CD4-positive, CD25-positive, alpha-beta regulatory T cell (primary cell): ENCODE results near the gene AADACL3. TPM values are rescaled to one million over a fixed set of nuclear protein-coding genes. Genes with fewer than 3 reads are reported as not detected.
"Not testable (repeated sequence)": the region's sequence is repeated elsewhere in the genome, so short reads cannot be mapped to it uniquely, and the experiment has no call there.

ENCODE experiments used
- ATAC-seq, 2 donors: fragments of 150-1000 bp; cut with Tn5 transposase; one replicate each; pipeline ENCODE4 v1.10.0; 2021; ENCODE audit warnings: low read depth in 2 of 2, moderate number of reproducible peaks in 2 of 2, moderate library complexity in 1 of 2
- DNase-seq, 3 donors: peaks; one replicate each; pipeline versions ENCODE4 v3.0.0 to v3.0.0-alpha.2; 2012 to 2022; ENCODE audit warnings: mixed read lengths in 1 of 3
- H3K27ac ChIP-seq: one replicate; pipeline ENCODE4 v1.7.0; 2013; ENCODE audit warnings: mild to moderate bottlenecking, low read length; ENCODE audit not compliant: insufficient read depth, poor library complexity, severe bottlenecking
- H3K27me3 ChIP-seq: one replicate; pipeline ENCODE4 v1.7.0; 2013; ENCODE audit warnings: low read length; ENCODE audit not compliant: control insufficient read depth, insufficient read depth
- H3K36me3 ChIP-seq: one replicate; pipeline ENCODE4 v1.7.0; 2013; ENCODE audit warnings: mild to moderate bottlenecking, low read length, moderate library complexity; ENCODE audit not compliant: control insufficient read depth, insufficient read depth
- H3K4me1 ChIP-seq: 2 replicates; pipeline ENCODE4 v1.7.0; 2013; ENCODE audit warnings: mild to moderate bottlenecking, low read length; ENCODE audit not compliant: insufficient read depth, control insufficient read depth, poor library complexity, severe bottlenecking
- H3K4me3 ChIP-seq: one replicate; pipeline ENCODE4 v1.7.0; 2013; ENCODE audit warnings: low read depth, mild to moderate bottlenecking, low read length, moderate library complexity
- H3K9me3 ChIP-seq, 2 experiments: 1 replicate in 1 of 2; 2 replicates in 1 of 2; pipeline ENCODE4 v1.7.0; 2013; ENCODE audit warnings: low read length in 2 of 2, mild to moderate bottlenecking in 1 of 2, moderate library complexity in 1 of 2; ENCODE audit not compliant: control insufficient read depth in 2 of 2
- H3K27ac Mint-ChIP-seq, 3 donors: one replicate each; pipeline ENCODE4 v1.8.0; 2020 to 2022; ENCODE audit warnings: mild to moderate bottlenecking in 3 of 3, mixed read lengths in 3 of 3, moderate library complexity in 2 of 3
- H3K27me3 Mint-ChIP-seq: one replicate; pipeline ENCODE4 v1.8.0; 2022; ENCODE audit warnings: mild to moderate bottlenecking, mixed read lengths
- H3K36me3 Mint-ChIP-seq: one replicate; pipeline ENCODE4 v1.8.0; 2020; ENCODE audit warnings: mixed read lengths
- H3K4me1 Mint-ChIP-seq, 4 donors: one replicate each; pipeline ENCODE4 v1.8.0; 2020 to 2022; ENCODE audit warnings: mixed read lengths in 4 of 4, mild to moderate bottlenecking in 1 of 4
- H3K4me3 Mint-ChIP-seq, 4 donors: one replicate each; pipeline ENCODE4 v1.8.0; 2020 to 2022; ENCODE audit warnings: mild to moderate bottlenecking in 4 of 4, mixed read lengths in 4 of 4, moderate library complexity in 3 of 4
- H3K9me3 Mint-ChIP-seq, 7 donors: one replicate each; pipeline ENCODE4 v1.8.0; 2020 to 2022; ENCODE audit warnings: mixed read lengths in 7 of 7, mild to moderate bottlenecking in 3 of 7, moderate library complexity in 2 of 7
- polyA plus RNA-seq, 4 donors: library from polyadenylated mRNA; unstranded; fragments of 300-500 nt; fragmentation: Illumina TruSeq; gene quantifications; one replicate each; pipeline ENCODE4 v1.2.3, GENCODE V29; 2021
- total RNA-seq: library from RNA; stranded (reverse); gene quantifications from one replicate; pipeline ENCODE4 v1.2.3, GENCODE V29; 2022

The AADACL3 gene
- total RNA-seq (not detected), polyA plus RNA-seq (not detected)

GRCh38 chr1:12715896-12716437, at the start of gene AADACL3:
TSS of gene AADACL3 (plus strand) at chr1:12716110. CDS start at chr1:12716177, 67 bp downstream.
- ATAC-seq (no peak), DNase-seq (no peak)
- Mint-ChIP-seq H3K9me3 (no peaks in the 10 kb centered on the region), H3K27ac (no peak within 1 kb of the TSS), H3K36me3 (no peaks in the 10 kb centered on the region), H3K27me3 (peaks cover 28% of the 10 kb centered on the region), H3K4me3 (no peak within 1 kb of the TSS), H3K4me1 (no peaks in the 10 kb centered on the region)
- Histone ChIP-seq H3K27me3 (no peaks in the 10 kb centered on the region), H3K27ac (no peak within 1 kb of the TSS), H3K36me3 (no peaks in the 10 kb centered on the region), H3K4me1 (no peaks in the 10 kb centered on the region), H3K9me3 (no peaks in the 10 kb centered on the region), H3K4me3 (no peak within 1 kb of the TSS)

- no peaks in the 10 kb centered on the region for H3K36me3 Mint-ChIP-seq
- Histone ChIP-seq H3K36me3 (no peaks in the 10 kb centered on the region), H3K27me3 (no peaks in the 10 kb centered on the region), H3K9me3 (no peaks in the 10 kb centered on the region), H3K4me3 (no peak overlapping the region), H3K27ac (no peak overlapping the region), H3K4me1 (no peaks in the 10 kb centered on the region)
- no peak overlapping the region for H3K27ac Mint-ChIP-seq
- H3K9me3 Mint-ChIP-seq, result peaks cover 0 to 10% (median 1%) of the 10 kb centered on the region in 7 donors
- DNase-seq, result no peak
- ATAC-seq, result no peak
- peaks cover 12% of the 10 kb centered on the region for H3K27me3 Mint-ChIP-seq
- no peak overlapping the region for H3K4me3 Mint-ChIP-seq
- H3K4me1 Mint-ChIP-seq, result no peaks in the 10 kb centered on the region
Measured at GRCh38 chr1:12666141-12666735, 49.7 kb upstream of the AADACL3 start.

GRCh38 chr1:12669529-12670068, 46.3 kb upstream of the AADACL3 start:
- ATAC-seq, result no peak
- H3K27ac Mint-ChIP-seq, result no peak overlapping the region
- H3K4me3 Mint-ChIP-seq, result no peak overlapping the region

GRCh38 chr1:12674358-12674757, 41.6 kb upstream of the AADACL3 start:
- H3K36me3 ChIP-seq, result no peaks in the 10 kb centered on the region
- H3K27me3 ChIP-seq, result peaks cover 5% of the 10 kb centered on the region
- H3K9me3 ChIP-seq, result no peaks in the 10 kb centered on the region
- H3K27me3 Mint-ChIP-seq, result peaks cover 22% of the 10 kb centered on the region
- H3K4me1 Mint-ChIP-seq, result no peaks in the 10 kb centered on the region
- no peak overlapping the region for H3K4me3 Mint-ChIP-seq
- no peak for DNase-seq
- H3K4me3 ChIP-seq, result no peak overlapping the region
- H3K36me3 Mint-ChIP-seq, result no peaks in the 10 kb centered on the region
- no peak for ATAC-seq
- H3K4me1 ChIP-seq, result no peaks in the 10 kb centered on the region
- no peak overlapping the region for H3K27ac Mint-ChIP-seq
- peaks cover 0 to 1% (median 0%) of the 10 kb centered on the region in 7 donors for H3K9me3 Mint-ChIP-seq
- no peak overlapping the region for H3K27ac ChIP-seq

More at GRCh38 chr1:12669529-12670068, 46.3 kb upstream of the AADACL3 start:
- Histone ChIP-seq H3K4me3 (no peak overlapping the region), H3K9me3 (no peaks in the 10 kb centered on the region), H3K4me1 (no peaks in the 10 kb centered on the region), H3K36me3 (no peaks in the 10 kb centered on the region), H3K27me3 (no peaks in the 10 kb centered on the region), H3K27ac (no peak overlapping the region)
- Mint-ChIP-seq H3K27me3 (peaks cover 11% of the 10 kb centered on the region), H3K36me3 (no peaks in the 10 kb centered on the region), H3K9me3 (peaks cover 0 to 10% (median 0%) of the 10 kb centered on the region in 7 donors), H3K4me1 (no peaks in the 10 kb centered on the region)
- DNase-seq, result no peak

GRCh38 chr1:12676122-12676521, 39.8 kb upstream of the AADACL3 start:
- not testable (repeated sequence) for H3K27ac ChIP-seq, H3K36me3 Mint-ChIP-seq, DNase-seq, H3K36me3 ChIP-seq, ATAC-seq, H3K4me1 Mint-ChIP-seq, H3K9me3 ChIP-seq, H3K27ac Mint-ChIP-seq, H3K4me3 Mint-ChIP-seq, H3K4me1 ChIP-seq, H3K4me3 ChIP-seq
- Mint-ChIP-seq H3K27me3 (peaks cover 35% of the 10 kb centered on the region), H3K9me3 (peaks cover 0 to 14% (median 2%) of the 10 kb centered on the region in 7 donors)
- peaks cover 13% of the 10 kb centered on the region for H3K27me3 ChIP-seq

- Mint-ChIP-seq H3K4me3 (no peak overlapping the region), H3K27ac (no peak overlapping the region), H3K27me3 (peaks cover 30% of the 10 kb centered on the region), H3K9me3 (peaks cover 0 to 14% (median 2%) of the 10 kb centered on the region in 7 donors), H3K4me1 (no peaks in the 10 kb centered on the region), H3K36me3 (no peaks in the 10 kb centered on the region)
- Histone ChIP-seq H3K9me3 (peaks cover 0 to 5% of the 10 kb centered on the region in 2 experiments), H3K36me3 (no peaks in the 10 kb centered on the region), H3K27me3 (peaks cover 13% of the 10 kb centered on the region), H3K27ac (no peak overlapping the region), H3K4me3 (no peak overlapping the region), H3K4me1 (no peaks in the 10 kb centered on the region)
- DNase-seq (no peak), ATAC-seq (no peak)
Measured at GRCh38 chr1:12677565-12677964, 38.3 kb upstream of the AADACL3 start.

GRCh38 chr1:12678350-12678749, 37.6 kb upstream of the AADACL3 start:
- H3K4me1 Mint-ChIP-seq, result no peaks in the 10 kb centered on the region
- Histone ChIP-seq H3K36me3 (no peaks in the 10 kb centered on the region), H3K4me1 (no peaks in the 10 kb centered on the region), H3K27ac (no peak overlapping the region), H3K4me3 (no peak overlapping the region), H3K9me3 (peaks cover 0 to 5% of the 10 kb centered on the region in 2 experiments), H3K27me3 (peaks cover 13% of the 10 kb centered on the region)
- no peak overlapping the region for H3K4me3 Mint-ChIP-seq
- DNase-seq (no peak), ATAC-seq (no peak)
- H3K36me3 Mint-ChIP-seq, result no peaks in the 10 kb centered on the region
- peaks cover 30% of the 10 kb centered on the region for H3K27me3 Mint-ChIP-seq
- peaks cover 0 to 14% (median 2%) of the 10 kb centered on the region in 7 donors for H3K9me3 Mint-ChIP-seq
- H3K27ac Mint-ChIP-seq, result no peak overlapping the region

GRCh38 chr1:12678820-12679219, 37.1 kb upstream of the AADACL3 start:
- Histone ChIP-seq H3K9me3 (peaks cover 0 to 5% of the 10 kb centered on the region in 2 experiments), H3K4me3 (no peak overlapping the region), H3K27me3 (peaks cover 13% of the 10 kb centered on the region), H3K27ac (no peak overlapping the region), H3K4me1 (no peaks in the 10 kb centered on the region), H3K36me3 (no peaks in the 10 kb centered on the region)
- no peaks in the 10 kb centered on the region for H3K36me3 Mint-ChIP-seq
- ATAC-seq, result no peak
- DNase-seq, result no peak
- H3K4me1 Mint-ChIP-seq, result no peaks in the 10 kb centered on the region
- no peak overlapping the region for H3K27ac Mint-ChIP-seq
- H3K9me3 Mint-ChIP-seq, result peaks cover 0 to 14% (median 3%) of the 10 kb centered on the region in 7 donors
- H3K4me3 Mint-ChIP-seq, result no peak overlapping the region
- peaks cover 30% of the 10 kb centered on the region for H3K27me3 Mint-ChIP-seq
